BE2C (cell line): Measurements from ENCODE around the gene GGTLC2.
A peak's percentile ranks its signal among the peaks of the same experiment; 100 is the strongest.

Experiments
- DNase-seq: peaks from one replicate; pipeline ENCODE4 v3.0.0-alpha.2; 2020
- H3K27me3 ChIP-seq: fragments of 250-450 bp; sonication (Bioruptor Pico); 2 replicates; pipeline ENCODE4 v1.5.1; 2020; ENCODE audit warnings: mild to moderate bottlenecking
- H3K36me3 ChIP-seq: fragments of 250-450 bp; sonication (Bioruptor Pico); 2 replicates; pipeline ENCODE4 v1.5.1; 2020; ENCODE audit warnings: mild to moderate bottlenecking
- H3K4me1 ChIP-seq: fragments of 250-450 bp; sonication (Bioruptor Pico); 2 replicates; pipeline ENCODE4 v1.5.1; 2020
- H3K4me3 ChIP-seq: 2 replicates; pipeline ENCODE4 v1.5.1; 2011; ENCODE audit warnings: low read depth, low read length
- H3K9me3 ChIP-seq: fragments of 250-450 bp; sonication (Bioruptor Pico); 2 replicates; pipeline ENCODE4 v1.5.1; 2020
- CTCF ChIP-seq: IDR thresholded peaks from 2 replicates; pipeline ENCODE4 v1.5.1; 2012; ENCODE audit warnings: mild to moderate bottlenecking, low read depth, low read length

The GGTLC2 gene

GRCh38 chr22:22666307-22667091 is 22.1 kb downstream of the GGTLC2 start:
- Histone ChIP-seq H3K27me3 (no peaks in the 10 kb centered on the region; the same call in 1 of the 2 replicates), H3K36me3 (no peaks in the 10 kb centered on the region), H3K9me3 (no peaks in the 10 kb centered on the region; the same call in 1 of the 2 replicates), H3K4me1 (no peaks in the 10 kb centered on the region), H3K4me3 (no peak overlapping the region)
- peak; percentile 45 for DNase-seq
- TF ChIP-seq CTCF = peak; percentile 62

GRCh38 chr22:22667966-22668880 is 23.8 kb downstream of the GGTLC2 start:
- TF ChIP-seq CTCF = no peak
- no peak for DNase-seq
- H3K27me3 ChIP-seq = no peaks in the 10 kb centered on the region; the same call in 1 of the 2 replicates
- no peak overlapping the region for H3K4me3 ChIP-seq
- H3K4me1 ChIP-seq = no peaks in the 10 kb centered on the region
- H3K9me3 ChIP-seq = no peaks in the 10 kb centered on the region; the same call in 1 of the 2 replicates
- no peaks in the 10 kb centered on the region for H3K36me3 ChIP-seq

- Histone ChIP-seq H3K27me3 (no peaks in the 10 kb centered on the region), H3K36me3 (no peaks in the 10 kb centered on the region), H3K4me3 (no peak overlapping the region), H3K9me3 (no peaks in the 10 kb centered on the region; the same call in 1 of the 2 replicates), H3K4me1 (no peaks in the 10 kb centered on the region)
- DNase-seq = no peak
- no peak for TF ChIP-seq CTCF
Observed at GRCh38 chr22:22669093-22669492, 24.7 kb downstream of the GGTLC2 start.

GRCh38 chr22:22670076-22670795 is 25.8 kb downstream of the GGTLC2 start:
- Histone ChIP-seq H3K27me3 (no peaks in the 10 kb centered on the region), H3K4me1 (no peaks in the 10 kb centered on the region)

GRCh38 chr22:22671506-22671905 is 27.1 kb downstream of the GGTLC2 start:
- no peak for TF ChIP-seq CTCF
- Histone ChIP-seq H3K36me3 (no peaks in the 10 kb centered on the region), H3K4me3 (no peak overlapping the region), H3K4me1 (no peaks in the 10 kb centered on the region), H3K27me3 (peaks cover 6% of the 10 kb centered on the region), H3K9me3 (no peaks in the 10 kb centered on the region; the same call in 1 of the 2 replicates)
- DNase-seq = no peak

More at GRCh38 chr22:22670076-22670795, 25.8 kb downstream of the GGTLC2 start:
- Histone ChIP-seq H3K9me3 (no peaks in the 10 kb centered on the region; the same call in 1 of the 2 replicates), H3K4me3 (no peak overlapping the region), H3K36me3 (no peaks in the 10 kb centered on the region)
- no peak for TF ChIP-seq CTCF
- DNase-seq = no peak
